ENCODE results near the gene PEX11A. TPM values are rescaled to one million over a fixed set of nuclear protein-coding genes. Genes with fewer than 3 reads are reported as not detected.

PEX11A gene
- total and polyA plus RNA-seq, 2 donors (not counting 3 experiments of a cell fraction or from before 2014, with no cell fraction given) = 3.2 to 4.4 TPM

DNA sequence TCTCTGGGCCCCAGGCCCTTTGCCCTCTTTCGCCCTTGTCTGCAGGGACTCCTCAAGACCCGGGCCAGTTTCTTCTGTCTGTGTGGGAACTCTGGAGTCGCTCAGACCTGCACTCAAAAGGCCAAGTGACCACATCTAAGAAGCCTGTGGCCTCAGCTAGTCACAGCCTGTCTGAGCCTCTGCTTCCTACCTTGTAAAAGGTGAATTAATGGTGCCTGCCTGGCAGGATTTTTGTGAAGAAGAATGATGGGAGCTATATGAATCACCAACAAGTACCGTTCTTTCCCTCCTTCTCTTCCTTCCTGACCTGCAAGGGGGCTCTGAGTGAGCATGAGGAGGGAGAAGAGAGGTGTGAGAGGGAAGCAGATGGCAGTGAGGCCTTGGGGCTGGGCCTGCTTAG lies 18.9 kb downstream of the PEX11A start:
- POLR2A ChIA-PET = no interaction called here

More for the DNA sequence above, 18.9 kb downstream of the PEX11A start:
- Histone ChIP-seq H3K27ac (ENCODE audit: insufficient read depth, low read depth, low read length) (no peak overlapping the region), H3K4me3 (replicated peaks in 1 of 3; ENCODE audit: insufficient read depth in 1 of 3, low read depth in 1 of 3, low read length in 3 of 3) (no peak overlapping the region), H4K20me1 (replicated peaks; ENCODE audit: control insufficient read depth, extremely low read depth, insufficient read depth, low read length) (no peaks in the 10 kb centered on the region), H2AFZ (ENCODE audit: low read depth, low read length) (no peak overlapping the region), H3K27me3 (ENCODE audit: control insufficient read depth in 2 of 2, insufficient read depth in 2 of 2, low read length in 2 of 2) (no peaks in the 10 kb centered on the region), H3K9me3 (replicated peaks; ENCODE audit: control insufficient read depth, insufficient read depth, low read length) (no peaks in the 10 kb centered on the region), H3K4me2 (ENCODE audit: insufficient read depth, low read length) (no peak overlapping the region), H3K4me1 (ENCODE audit: control insufficient read depth, extremely low read depth, insufficient read depth, low read length) (no peaks in the 10 kb centered on the region), H3K9ac (replicated peaks; ENCODE audit: extremely low read depth, insufficient read depth, low read length) (no peak overlapping the region), H3K79me2 (ENCODE audit: control insufficient read depth, insufficient read depth, low read length) (no peaks in the 10 kb centered on the region), H3K9me1 (replicated peaks; ENCODE audit: control insufficient read depth, extremely low read depth, insufficient read depth, low read length) (no peaks in the 10 kb centered on the region), H3K36me3 (ENCODE audit: control insufficient read depth in 2 of 2, extremely low read depth in 1 of 2, insufficient read depth in 2 of 2, low read length in 2 of 2) (no peaks in the 10 kb centered on the region)
- dilution Hi-C loops (cut with MboI; ENCODE audit: extremely low pct_ligation_motif_present, low sequenced_read_pairs) (no loop called here), intact Hi-C loops (cut with micrococcal nuclease) (no loop called here)
- TF ChIP-seq JUN (IDR thresholded peaks at IDR 0.05; ENCODE audit: borderline replicate concordance, insufficient read depth, insufficient read length, low read depth) (no peak), FOS (IDR thresholded peaks at IDR 0.05; ENCODE audit: borderline replicate concordance, insufficient read depth, low read length) (no peak), POLR2AphosphoS5 (IDR thresholded peaks at IDR 0.05; ENCODE audit: insufficient read depth, low read depth, low read length) (no peak), CTCF (IDR thresholded peaks at IDR 0.05; ENCODE audit: extremely low read depth in 1 of 2, insufficient read depth in 1 of 2, low read depth in 1 of 2, low read length in 2 of 2) (no peak), MYC (IDR thresholded peaks at IDR 0.05; ENCODE audit: low read depth, low read length) (no peak), GATA2 (IDR thresholded peaks at IDR 0.05; ENCODE audit: insufficient read depth, insufficient read length, low read depth, low read length) (no peak), EZH2 (IDR thresholded peaks at IDR 0.05; ENCODE audit: borderline replicate concordance, low read depth, low read length, severe bottlenecking) (no peak), POLR2A (IDR thresholded peaks at IDR 0.05; ENCODE audit: low read depth, low read length) (no peak)
- TF ChIP-seq, protein P1, sequence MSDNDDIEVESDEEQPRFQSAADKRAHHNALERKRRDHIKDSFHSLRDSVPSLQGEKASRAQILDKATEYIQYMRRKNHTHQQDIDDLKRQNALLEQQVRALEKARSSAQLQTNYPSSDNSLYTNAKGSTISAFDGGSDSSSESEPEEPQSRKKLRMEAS (IDR thresholded peaks at IDR 0.05; ENCODE audit: insufficient read depth, insufficient read length) = no peak
- FAIRE-seq (no peak), DNase-seq (ENCODE audit: low read depth, low spot score) (no peak)
- no TSS peak for BruUV-seq (replicated peaks)
- CTCF ChIA-PET = interaction anchor here (1.0 to 3.6 kb wide), 6 partner anchors 9 to 69 kb away, joined by 4 to 21 read pairs (median 6); no protein-coding TSS in a partner anchor
